Measurements from ENCODE around the gene PREB. TPM values are rescaled to one million over a fixed set of nuclear protein-coding genes. Genes with fewer than 3 reads are reported as not detected.

The PREB gene
- total and polyA plus RNA-seq, 2 of the 13 experiments (the other 11 are each of a cell fraction or from before 2014, with no cell fraction given): 112 to 192 TPM

- no peak for TF ChIP-seq FOXK1 (CRISPR knock-in tag; IDR thresholded peaks at IDR 0.05; ENCODE audit: borderline replicate concordance, low read depth)
- TF ChIP-seq MTF1 (CRISPR knock-in tag; IDR thresholded peaks at IDR 0.05): no peak
- TF ChIP-seq ZMYM4 (CRISPR knock-in tag; IDR thresholded peaks at IDR 0.05): no peak
- peak; percentile 88 for TF ChIP-seq ZNF687 (CRISPR knock-in tag; IDR thresholded peaks at IDR 0.05)
- no peak for TF ChIP-seq HNRNPUL1 (IDR thresholded peaks at IDR 0.05; ENCODE audit: low read depth, low read length)
- no peak for TF ChIP-seq EZH2 (conservative IDR thresholded peaks at IDR 0.05; ENCODE audit: low read depth, low read length)
- no peak for TF ChIP-seq KAT7 (CRISPR knock-in tag; IDR thresholded peaks at IDR 0.05; ENCODE audit: borderline replicate concordance)
- TF ChIP-seq SMAD1 (CRISPR knock-in tag; IDR thresholded peaks at IDR 0.05; ENCODE audit: borderline replicate concordance, low read depth): no peak; the same call in 1 of the 2 replicates
- TF ChIP-seq, protein P1, sequence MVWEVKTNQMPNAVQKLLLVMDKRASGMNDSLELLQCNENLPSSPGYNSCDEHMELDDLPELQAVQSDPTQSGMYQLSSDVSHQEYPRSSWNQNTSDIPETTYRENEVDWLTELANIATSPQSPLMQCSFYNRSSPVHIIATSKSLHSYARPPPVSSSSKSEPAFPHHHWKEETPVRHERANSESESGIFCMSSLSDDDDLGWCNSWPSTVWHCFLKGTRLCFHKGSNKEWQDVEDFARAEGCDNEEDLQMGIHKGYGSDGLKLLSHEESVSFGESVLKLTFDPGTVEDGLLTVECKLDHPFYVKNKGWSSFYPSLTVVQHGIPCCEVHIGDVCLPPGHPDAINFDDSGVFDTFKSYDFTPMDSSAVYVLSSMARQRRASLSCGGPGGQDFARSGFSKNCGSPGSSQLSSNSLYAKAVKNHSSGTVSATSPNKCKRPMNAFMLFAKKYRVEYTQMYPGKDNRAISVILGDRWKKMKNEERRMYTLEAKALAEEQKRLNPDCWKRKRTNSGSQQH (CRISPR knock-in tag; IDR thresholded peaks at IDR 0.05; ENCODE audit: low read depth): no peak
- no peak; the same call in 1 of the 2 replicates for TF ChIP-seq MEF2D (CRISPR knock-in tag; IDR thresholded peaks at IDR 0.05)
- TF ChIP-seq ATF2 (CRISPR knock-in tag; IDR thresholded peaks at IDR 0.05): no peak
- TF ChIP-seq ATF1 (CRISPR knock-in tag; IDR thresholded peaks at IDR 0.05): no peak
- TF ChIP-seq SIN3B (IDR thresholded peaks at IDR 0.05; ENCODE audit: low read length): no peak
- TF ChIP-seq, protein P2, sequence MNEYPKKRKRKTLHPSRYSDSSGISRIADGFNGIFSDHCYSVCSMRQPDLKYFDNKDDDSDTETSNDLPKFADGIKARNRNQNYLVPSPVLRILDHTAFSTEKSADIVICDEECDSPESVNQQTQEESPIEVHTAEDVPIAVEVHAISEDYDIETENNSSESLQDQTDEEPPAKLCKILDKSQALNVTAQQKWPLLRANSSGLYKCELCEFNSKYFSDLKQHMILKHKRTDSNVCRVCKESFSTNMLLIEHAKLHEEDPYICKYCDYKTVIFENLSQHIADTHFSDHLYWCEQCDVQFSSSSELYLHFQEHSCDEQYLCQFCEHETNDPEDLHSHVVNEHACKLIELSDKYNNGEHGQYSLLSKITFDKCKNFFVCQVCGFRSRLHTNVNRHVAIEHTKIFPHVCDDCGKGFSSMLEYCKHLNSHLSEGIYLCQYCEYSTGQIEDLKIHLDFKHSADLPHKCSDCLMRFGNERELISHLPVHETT (CRISPR knock-in tag; conservative IDR thresholded peaks at IDR 0.05): no peak
- no peak for TF ChIP-seq ZNF776 (CRISPR knock-in tag; IDR thresholded peaks at IDR 0.05)
- no peak for TF ChIP-seq CHCHD3 (CRISPR knock-in tag; IDR thresholded peaks at IDR 0.05)
- TF ChIP-seq PBX3 (CRISPR knock-in tag; IDR thresholded peaks at IDR 0.05; ENCODE audit: borderline replicate concordance): no peak
- no peak for TF ChIP-seq ZSCAN21 (CRISPR knock-in tag; IDR thresholded peaks at IDR 0.05; ENCODE audit: borderline replicate concordance)
- no peak for TF ChIP-seq ZBTB21 (CRISPR knock-in tag; IDR thresholded peaks at IDR 0.05)
- TF ChIP-seq ZSCAN25 (CRISPR knock-in tag; IDR thresholded peaks at IDR 0.05): no peak
- no peak for TF ChIP-seq REPIN1 (CRISPR knock-in tag; IDR thresholded peaks at IDR 0.05; ENCODE audit: borderline replicate concordance, low read depth)
These were observed 17.8 kb upstream of the PREB start (continued) for GRCh38 chr2:27152102-27152795.

Measured in HepG2 (cell line).